Neural cell (in vitro differentiated cells): ENCODE data around the gene CFDP1. TPM values are rescaled to one million over a fixed set of nuclear protein-coding genes. Genes with fewer than 3 reads are reported as not detected.

Experiments used
- H2AFZ ChIP-seq: fragments of 200-600, 300-800 bp; sonication (generic), shearing (Covaris generic); 2 replicates; pipeline ENCODE4 v1.6.0; 2014; ENCODE audit warnings: low read depth, mild to moderate bottlenecking, antibody characterized with exemption, low read length, moderate library complexity
- H3F3A ChIP-seq: fragments of 200-600 bp; shearing (Covaris generic); 2 replicates; pipeline ENCODE4 v1.6.1; 2016; ENCODE audit warnings: mild to moderate bottlenecking, moderate library complexity, mixed read lengths, antibody characterized with exemption, low read length; ENCODE audit not compliant: insufficient read depth, poor library complexity, severe bottlenecking
- H3K27ac ChIP-seq: fragments of 200-600, 300-800 bp; sonication (generic), shearing (Covaris generic); 2 replicates; pipeline ENCODE4 v1.5.1; 2014; ENCODE audit warnings: mild to moderate bottlenecking, low read length, moderate library complexity
- H3K27me3 ChIP-seq: fragments of 300-800, 200-600 bp; sonication (generic), shearing (Covaris generic); 2 replicates; pipeline ENCODE4 v1.6.0; 2014; ENCODE audit warnings: mild to moderate bottlenecking, low read depth, low read length, moderate library complexity; ENCODE audit not compliant: insufficient read depth
- H3K36me3 ChIP-seq: fragments of 300-800, 200-600 bp; sonication (generic), shearing (Covaris generic); 2 replicates; pipeline ENCODE4 v1.5.1; 2014; ENCODE audit warnings: mild to moderate bottlenecking, antibody characterized with exemption, low read length, moderate library complexity; ENCODE audit not compliant: insufficient read depth
- H3K4me2 ChIP-seq: fragments of 300-800, 200-600 bp; sonication (generic), shearing (Covaris generic); 2 replicates; pipeline ENCODE4 v1.6.0; 2014; ENCODE audit warnings: mild to moderate bottlenecking, low read length
- H3K4me3 ChIP-seq: fragments of 300-800, 200-600 bp; sonication (generic), shearing (Covaris generic); 2 replicates; pipeline ENCODE4 v1.5.1; 2014; ENCODE audit warnings: mild to moderate bottlenecking, low read length, moderate library complexity
- H3K79me2 ChIP-seq: fragments of 200-600 bp; shearing (Covaris generic); replicated peaks from 2 replicates; pipeline ENCODE4 v1.6.0; 2014; ENCODE audit warnings: mild to moderate bottlenecking, low read length, moderate library complexity; ENCODE audit not compliant: insufficient read depth
- H3K9ac ChIP-seq: fragments of 300-800, 200-600 bp; sonication (generic), shearing (Covaris generic); 2 replicates; pipeline ENCODE4 v1.6.1; 2016; ENCODE audit warnings: mild to moderate bottlenecking, low read length, mixed read lengths
- H3K9me2 ChIP-seq: fragments of 200-600 bp; shearing (Covaris generic); 2 replicates; pipeline ENCODE4 v1.6.1; 2016; ENCODE audit warnings: mild to moderate bottlenecking, low read length, mixed read lengths; ENCODE audit not compliant: insufficient read depth
- H3K9me3 ChIP-seq: fragments of 200-600, 300-800 bp; sonication (generic), shearing (Covaris generic); 2 replicates; pipeline ENCODE4 v1.6.1; 2016; ENCODE audit warnings: mild to moderate bottlenecking, mixed run types, low read length, moderate library complexity, mixed read lengths
- H4K20me1 ChIP-seq: fragments of 200-600 bp; shearing (Covaris generic); 2 replicates; pipeline ENCODE4 v1.6.1; 2016; ENCODE audit warnings: mild to moderate bottlenecking, mixed run types; ENCODE audit not compliant: insufficient read depth
- CTCF ChIP-seq: fragments of 450-650 bp; IDR thresholded peaks from 2 replicates; pipeline ENCODE4 v1.5.1; 2014; ENCODE audit warnings: antibody characterized with exemption, mild to moderate bottlenecking, moderate library complexity; ENCODE audit not compliant: poor library complexity, severe bottlenecking
- EP300 ChIP-seq: fragments of 450-650 bp; conservative IDR thresholded peaks from 2 replicates; pipeline ENCODE4 v1.6.1; 2014; ENCODE audit warnings: antibody characterized with exemption, mild to moderate bottlenecking, moderate library complexity; ENCODE audit not compliant: poor library complexity, severe bottlenecking
- EZH2 ChIP-seq: fragments of 200-600, 300-800 bp; shearing (Covaris generic), sonication (generic); IDR thresholded peaks from 2 replicates; pipeline ENCODE4 v1.6.1; 2014; ENCODE audit warnings: antibody characterized with exemption, low read length, borderline replicate concordance, mild to moderate bottlenecking; ENCODE audit not compliant: insufficient read depth, poor library complexity, severe bottlenecking
- MXI1 ChIP-seq: fragments of 450-650 bp; conservative IDR thresholded peaks from 2 replicates; pipeline ENCODE4 v1.6.1; 2014; ENCODE audit warnings: antibody characterized with exemption, mild to moderate bottlenecking; ENCODE audit not compliant: poor library complexity, severe bottlenecking
- POLR2AphosphoS5 ChIP-seq: IDR thresholded peaks from 2 replicates; pipeline ENCODE4 v1.6.1; 2012
- RAD21 ChIP-seq: fragments of 450-650 bp; conservative IDR thresholded peaks from 2 replicates; pipeline ENCODE4 v1.6.1; 2014; ENCODE audit warnings: antibody characterized with exemption, mild to moderate bottlenecking, moderate library complexity
- SMC3 ChIP-seq: fragments of 450-650 bp; conservative IDR thresholded peaks from 2 replicates; pipeline ENCODE4 v1.6.1; 2014; ENCODE audit warnings: antibody characterized with exemption, mild to moderate bottlenecking, moderate library complexity; ENCODE audit not compliant: poor library complexity
- TAF1 ChIP-seq: IDR thresholded peaks from 2 replicates; pipeline ENCODE4 v1.6.1; 2012; ENCODE audit warnings: low read depth
- polyA plus RNA-seq: library from polyadenylated mRNA; depleted of rRNA; stranded (reverse); fragments of >200 nt; gene quantifications from 2 replicates; pipeline ENCODE4 v1.2.3, GENCODE V29; 2014
- TF ChIP-seq, protein P1 (sequence below): IDR thresholded peaks from 2 replicates; pipeline ENCODE4 v1.6.1; 2012; ENCODE audit warnings: borderline replicate concordance

CFDP1 gene
- polyA plus RNA-seq, 1 donor from 2014 or later, result 201 TPM

- TF ChIP-seq TAF1, result no peak
- TF ChIP-seq EP300, result no peak
- TF ChIP-seq RAD21, result no peak
- no peak for TF ChIP-seq POLR2AphosphoS5
- no peak for TF ChIP-seq MXI1
- no peak for TF ChIP-seq CTCF
- TF ChIP-seq, protein P1, sequence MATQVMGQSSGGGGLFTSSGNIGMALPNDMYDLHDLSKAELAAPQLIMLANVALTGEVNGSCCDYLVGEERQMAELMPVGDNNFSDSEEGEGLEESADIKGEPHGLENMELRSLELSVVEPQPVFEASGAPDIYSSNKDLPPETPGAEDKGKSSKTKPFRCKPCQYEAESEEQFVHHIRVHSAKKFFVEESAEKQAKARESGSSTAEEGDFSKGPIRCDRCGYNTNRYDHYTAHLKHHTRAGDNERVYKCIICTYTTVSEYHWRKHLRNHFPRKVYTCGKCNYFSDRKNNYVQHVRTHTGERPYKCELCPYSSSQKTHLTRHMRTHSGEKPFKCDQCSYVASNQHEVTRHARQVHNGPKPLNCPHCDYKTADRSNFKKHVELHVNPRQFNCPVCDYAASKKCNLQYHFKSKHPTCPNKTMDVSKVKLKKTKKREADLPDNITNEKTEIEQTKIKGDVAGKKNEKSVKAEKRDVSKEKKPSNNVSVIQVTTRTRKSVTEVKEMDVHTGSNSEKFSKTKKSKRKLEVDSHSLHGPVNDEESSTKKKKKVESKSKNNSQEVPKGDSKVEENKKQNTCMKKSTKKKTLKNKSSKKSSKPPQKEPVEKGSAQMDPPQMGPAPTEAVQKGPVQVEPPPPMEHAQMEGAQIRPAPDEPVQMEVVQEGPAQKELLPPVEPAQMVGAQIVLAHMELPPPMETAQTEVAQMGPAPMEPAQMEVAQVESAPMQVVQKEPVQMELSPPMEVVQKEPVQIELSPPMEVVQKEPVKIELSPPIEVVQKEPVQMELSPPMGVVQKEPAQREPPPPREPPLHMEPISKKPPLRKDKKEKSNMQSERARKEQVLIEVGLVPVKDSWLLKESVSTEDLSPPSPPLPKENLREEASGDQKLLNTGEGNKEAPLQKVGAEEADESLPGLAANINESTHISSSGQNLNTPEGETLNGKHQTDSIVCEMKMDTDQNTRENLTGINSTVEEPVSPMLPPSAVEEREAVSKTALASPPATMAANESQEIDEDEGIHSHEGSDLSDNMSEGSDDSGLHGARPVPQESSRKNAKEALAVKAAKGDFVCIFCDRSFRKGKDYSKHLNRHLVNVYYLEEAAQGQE, result no peak
- no peaks in the 10 kb centered on the region for H3K36me3 ChIP-seq
- no peak overlapping the region for H3K4me3 ChIP-seq
- H2AFZ ChIP-seq, result no peak overlapping the region
- no peak overlapping the region for H3K27ac ChIP-seq
- no peaks in the 10 kb centered on the region for H3K9me3 ChIP-seq
- no peaks in the 10 kb centered on the region for H3K27me3 ChIP-seq
- no peak overlapping the region for H3K9ac ChIP-seq
- no peaks in the 10 kb centered on the region for H3K9me2 ChIP-seq
- no peaks in the 10 kb centered on the region for H4K20me1 ChIP-seq
- H3F3A ChIP-seq, result no peaks in the 10 kb centered on the region
- no peaks in the 10 kb centered on the region for H3K79me2 ChIP-seq
- H3K4me2 ChIP-seq, result no peak overlapping the region
These were observed 138.4 kb downstream of the CFDP1 start for GRCh38 chr16:75294773-75295459.

DNA sequence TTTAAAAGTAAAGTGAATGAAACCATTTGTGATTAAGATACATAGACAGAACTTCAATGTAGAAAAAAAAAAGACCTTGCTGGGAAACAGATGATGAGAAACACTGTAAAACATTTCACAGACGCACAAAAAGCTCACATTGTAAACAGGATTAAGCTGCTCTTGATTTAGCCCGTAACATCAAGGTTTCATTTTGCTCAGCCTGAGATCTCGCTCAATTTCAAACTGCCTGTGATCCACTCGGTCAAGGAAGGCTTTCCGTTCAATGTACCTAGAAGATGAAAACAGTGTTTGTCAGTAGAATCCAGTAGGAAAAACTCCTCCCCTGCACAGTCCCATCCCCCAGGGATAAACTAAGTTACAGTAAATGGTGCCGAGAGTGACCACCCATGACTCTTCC lies 139.5 kb downstream of the CFDP1 start:
- no peak overlapping the region for H3K27ac ChIP-seq
- H3K27me3 ChIP-seq, result no peaks in the 10 kb centered on the region
- no peak overlapping the region for H3K9ac ChIP-seq

More for the DNA sequence above, 139.5 kb downstream of the CFDP1 start:
- no peaks in the 10 kb centered on the region for H3F3A ChIP-seq
- no peaks in the 10 kb centered on the region for H3K9me3 ChIP-seq
- H4K20me1 ChIP-seq, result no peaks in the 10 kb centered on the region
- H3K9me2 ChIP-seq, result no peaks in the 10 kb centered on the region
- H3K4me2 ChIP-seq, result no peak overlapping the region
- no peak for TF ChIP-seq EZH2
- no peak for TF ChIP-seq SMC3
- no peak for TF ChIP-seq POLR2AphosphoS5
- no peak for TF ChIP-seq MXI1
- TF ChIP-seq CTCF, result no peak
- no peak for TF ChIP-seq RAD21
- TF ChIP-seq EP300, result no peak
- TF ChIP-seq, protein P1, result no peak
- TF ChIP-seq TAF1, result no peak
- no peak overlapping the region for H3K4me3 ChIP-seq
- no peaks in the 10 kb centered on the region for H3K79me2 ChIP-seq
- no peak overlapping the region for H2AFZ ChIP-seq
- H3K36me3 ChIP-seq, result no peaks in the 10 kb centered on the region
